Measurements from ENCODE around the gene CTDNEP1. TPM values are rescaled to one million over a fixed set of nuclear protein-coding genes. Genes with fewer than 3 reads are reported as not detected.

Gene CTDNEP1
- total and polyA plus RNA-seq, 2 of the 4 experiments (the other 2 are of a cell fraction) = 23.8 to 132 TPM

GRCh38 chr17:7223375-7223774 is 28.2 kb downstream of the CTDNEP1 start:
- H3K23ac ChIP-seq (ENCODE audit: low read depth, low read length) = 0 out of 2 replicates have a peak overlapping the region, but pooled peaks have one; percentile 6
- no peak overlapping the region for H2AK5ac ChIP-seq (ENCODE audit: low read depth, low read length)
- H3K27me3 ChIP-seq (ENCODE audit: control insufficient read depth, insufficient read depth, low read length) = no peaks in the 10 kb centered on the region
- ATAC-seq (ENCODE audit: low read depth) (no peak), DNase-seq (no peak)
- no peak overlapping the region for H3K4me2 ChIP-seq (ENCODE audit: low read depth, low read length)
- BruUV-seq (replicated peaks) = no TSS peak
- peaks cover 70% of the 10 kb centered on the region for H3K36me3 ChIP-seq (ENCODE audit: control insufficient read depth, insufficient read depth, low read length)
- H3K79me1 ChIP-seq (ENCODE audit: low read depth in 1 of 2, low read length in 2 of 2) = peaks cover 8 to 75% of the 10 kb centered on the region in 2 experiments
- ChIA-PET POLR2A (ENCODE audit: unreplicated experiment) (no interaction called here), CTCF (interaction anchor here (0.5 kb wide), 1 partner anchor 167 kb away, joined by 4 read pairs; no protein-coding TSS in a partner anchor)
- H4K91ac ChIP-seq (ENCODE audit: insufficient read depth, low read depth, low read length) = no peak overlapping the region
- H2BK20ac ChIP-seq (ENCODE audit: low read depth, low read length) = no peak overlapping the region
- no peak overlapping the region for H3K9ac ChIP-seq (ENCODE audit: low read depth, low read length)
- no peak for TF ChIP-seq CEBPB (IDR thresholded peaks at IDR 0.05; ENCODE audit: low read depth, low read length)
- no peak for TF ChIP-seq RAD21 (IDR thresholded peaks at IDR 0.05; ENCODE audit: low read length)
- no peak for TF ChIP-seq CHD1 (IDR thresholded peaks at IDR 0.05; ENCODE audit: low read depth, low read length)
- TF ChIP-seq MXI1 (IDR thresholded peaks at IDR 0.05; ENCODE audit: borderline replicate concordance, low read depth, low read length) = no peak
- H2BK120ac ChIP-seq (ENCODE audit: low read depth, low read length) = no peak overlapping the region
- dilution Hi-C loops (cut with HindIII; ENCODE audit: low sequenced_read_pairs, unreplicated experiment) = no loop called here
- no peak overlapping the region for H3K18ac ChIP-seq (ENCODE audit: low read depth, low read length)
- no peak overlapping the region for H3K56ac ChIP-seq (ENCODE audit: extremely low read depth, insufficient read depth, low read length)
- H3K4me3 ChIP-seq (ENCODE audit: insufficient read depth, low read depth, low read length) = no peak overlapping the region
- H4K8ac ChIP-seq (ENCODE audit: low read depth in 2 of 2, low read length in 2 of 2) = no peak overlapping the region
- no peaks in the 10 kb centered on the region for H3K9me3 ChIP-seq (ENCODE audit: control insufficient read depth, insufficient read depth, low read length)
- no peak overlapping the region for H2BK5ac ChIP-seq (ENCODE audit: low read depth, low read length, poor library complexity, severe bottlenecking)
- peak overlapping the region; percentile 9 for H2AK9ac ChIP-seq (replicated peaks; ENCODE audit: low read depth, low read length, poor library complexity)
- H2AFZ ChIP-seq (replicated peaks; ENCODE audit: low read length, poor library complexity) = no peak overlapping the region
- WGBS, 2 experiments (ENCODE audit: extremely low coverage in 2 of 2, insufficient read length in 1 of 2) = 80% methylated on average over 1 of the region's 4 CpGs; no CpG with 5 or more reads in 1 of the 2 experiments
- H3K4ac ChIP-seq (ENCODE audit: low read depth, low read length) = no peak overlapping the region
- peaks cover 13% of the 10 kb centered on the region; the same call in 1 of the 2 replicates for H3K9me1 ChIP-seq (ENCODE audit: insufficient read depth, low read length)
- peaks cover 32% of the 10 kb centered on the region for H4K20me1 ChIP-seq (ENCODE audit: insufficient read depth, low read length)
- in situ Hi-C loops (cut with MboI; ENCODE audit: low sequenced_read_pairs) = no loop called here
- peaks cover 11% of the 10 kb centered on the region for H3K4me1 ChIP-seq (ENCODE audit: control insufficient read depth, insufficient read depth, low read length)
- no peak overlapping the region for H3K27ac ChIP-seq (ENCODE audit: insufficient read depth, low read length)
- no peak overlapping the region for H2BK15ac ChIP-seq (ENCODE audit: low read depth, low read length)
- H4K5ac ChIP-seq (ENCODE audit: low read depth, low read length) = no peak overlapping the region
- intact Hi-C loops (cut with micrococcal nuclease) = no loop called here
- H3K14ac ChIP-seq (replicated peaks; ENCODE audit: low read depth, low read length) = no peak overlapping the region
